ENCODE results near the gene RPUSD4. TPM values are rescaled to one million over a fixed set of nuclear protein-coding genes. Genes with fewer than 3 reads are reported as not detected.

Gene RPUSD4
- total RNA-seq, 1 experiment from 2014 or later, result 40.1 TPM

GRCh38 chr11:126194121-126194543, 17.3 kb downstream of the RPUSD4 start:
- CTCF ChIA-PET, result interaction anchor here (0.8 to 2.3 kb wide), 16 partner anchors 11 to 1103 kb away, joined by 3 to 19 read pairs (median 5); partner anchors contain the start of genes HYLS1 and PUS3
- ATAC-seq (peak; percentile 82), DNase-seq (ENCODE audit: low read depth, low spot score) (no peak)
- Histone ChIP-seq H3K9me2 (ENCODE audit: insufficient read depth) (no peaks in the 10 kb centered on the region), H3K36me3 (ENCODE audit: control insufficient read depth in 1 of 2, insufficient read depth in 2 of 2, low read length in 2 of 2) (peaks cover 6 to 34% of the 10 kb centered on the region in 2 experiments), H3K4me3 (replicated peaks in 1 of 2; ENCODE audit: low read depth in 1 of 2, low read length in 2 of 2) (no peak overlapping the region), H3K27ac (ENCODE audit: low read depth, low read length) (no peak overlapping the region), H3K79me2 (ENCODE audit: insufficient read depth, low read length) (peaks cover 3% of the 10 kb centered on the region; the same call in 1 of the 2 replicates), H3K4me2 (ENCODE audit: low read length) (no peak overlapping the region), H3K9me3 (ENCODE audit: control insufficient read depth in 1 of 2, insufficient read depth in 1 of 2, low read depth in 1 of 2, low read length in 2 of 2) (peaks cover 0 to 6% of the 10 kb centered on the region in 2 experiments; a peak in 2 of 4 replicates), H3K4me1 (ENCODE audit: control insufficient read depth in 1 of 2, insufficient read depth in 2 of 2, low read length in 2 of 2) (no peaks in the 10 kb centered on the region), H2AFZ (ENCODE audit: low read depth, low read length, poor library complexity, severe bottlenecking) (no peak overlapping the region), H3K9ac (ENCODE audit: low read length) (no peak overlapping the region), H3K27me3 (ENCODE audit: insufficient read depth, low read length) (no peaks in the 10 kb centered on the region), H4K20me1 (ENCODE audit: insufficient read depth) (no peaks in the 10 kb centered on the region)
- intact Hi-C loops (cut with micrococcal nuclease), result loop anchor here (1.0 to 2.0 kb wide), 3 partner anchors 131 to 271 kb away; partner anchors contain the start of gene CDON
- BruUV-seq (replicated peaks), result no TSS peak
- TF ChIP-seq CTCF (IDR thresholded peaks at IDR 0.05 in 2 of 3, conservative IDR thresholded peaks at IDR 0.05 in 1 of 3; ENCODE audit: borderline replicate concordance in 1 of 3, insufficient read depth in 1 of 3, low read depth in 2 of 3, low read length in 2 of 3) (peak; percentile 53 to 74 (median 73); a peak in 4 of 6 replicates), CBX3 (IDR thresholded peaks at IDR 0.05; ENCODE audit: low read depth) (no peak), REST (IDR thresholded peaks at IDR 0.05; ENCODE audit: low read depth) (no peak), RAD21 (IDR thresholded peaks at IDR 0.05; ENCODE audit: low read depth) (peak; percentile 94), MAX (IDR thresholded peaks at IDR 0.05) (no peak), JUND (IDR thresholded peaks at IDR 0.05) (no peak), ZBTB33 (IDR thresholded peaks at IDR 0.05; ENCODE audit: extremely low read depth, insufficient replicate concordance, low read length) (no peak)
- POLR2A ChIA-PET, result interaction anchor here (0.6 kb wide), 1 partner anchor 306 kb away, joined by 3 read pairs; the partner anchor contains the start of gene HYLS1
- RAD21 ChIA-PET (ENCODE audit: low non-redundant PET in 1 of 2, low total read pairs in 2 of 2, uncharacterized antibody in 2 of 2, unreplicated experiment in 2 of 2), result interaction anchor here in 1 of 2 experiments (1.8 kb wide), 1 partner anchor 252 kb away, joined by 6 read pairs; no protein-coding TSS in a partner anchor

Measured in HCT116 (cell line).